Panc1 (cell line): ENCODE data around the gene KRTAP20-4. TPM values are rescaled to one million over a fixed set of nuclear protein-coding genes. Genes with fewer than 3 reads are reported as not detected.

ENCODE experiments used
- ATAC-seq: fragments of 200-7000 bp; cut with Tn5 transposase; 2 replicates; pipeline ENCODE4 v1.9.1; 2020; ENCODE audit warnings: mild to moderate bottlenecking, moderate library complexity
- BruUV-seq: library from RNA; stranded (reverse); fragments of 400-500 nt; replicated peaks from 2 replicates; lab custom pipeline; 2021; lab: Mats Ljungman, UMichigan
- CTCF ChIA-PET: fragments of 300-600 bp; sonication (Branson Sonifier 250); formaldehyde crosslinking; loops from one replicate; lab custom pipeline; 2022; ENCODE audit warnings: antibody characterized with exemption; lab: Charles Lee
- POLR2A ChIA-PET: fragments of 300-600 bp; sonication (Branson Sonifier 250); formaldehyde crosslinking; loops from one replicate; lab custom pipeline; 2022; ENCODE audit warnings: antibody characterized with exemption; lab: Charles Lee
- DNase-seq: peaks from one replicate; pipeline ENCODE4 v3.0.0-alpha.2; 2010; ENCODE audit warnings: low read depth, low spot score
- H3K27ac ChIP-seq: 2 replicates; pipeline ENCODE4 v1.5.1; 2011; ENCODE audit warnings: mild to moderate bottlenecking, low read length, inconsistent platforms
- H3K27me3 ChIP-seq: fragments of 200-500 bp; sonication (Bioruptor generic); 2 replicates; pipeline ENCODE4 v1.6.0; 2014; ENCODE audit warnings: low read length, inconsistent platforms; ENCODE audit not compliant: control insufficient read depth, insufficient read depth
- H3K36me3 ChIP-seq: fragments of 200-500 bp; sonication (Bioruptor generic); 2 replicates; pipeline ENCODE4 v1.5.1; 2014; ENCODE audit warnings: inconsistent platforms, mild to moderate bottlenecking, low read length, moderate library complexity; ENCODE audit not compliant: control insufficient read depth, insufficient read depth
- H3K4me1 ChIP-seq: 2 replicates; pipeline ENCODE4 v1.5.1; 2011; ENCODE audit warnings: inconsistent platforms, mild to moderate bottlenecking, low read length, moderate library complexity; ENCODE audit not compliant: control insufficient read depth, insufficient read depth
- H3K4me3 ChIP-seq, 2 experiments: 2 replicates each; pipeline ENCODE4 v1.5.1; 2011 to 2012; ENCODE audit warnings: low read depth in 2 of 2, low read length in 2 of 2, mild to moderate bottlenecking in 2 of 2, inconsistent platforms in 1 of 2, moderate library complexity in 1 of 2
- H3K9me3 ChIP-seq: fragments of 200-500 bp; sonication (Bioruptor generic); 2 replicates; pipeline ENCODE4 v1.5.1; 2014; ENCODE audit warnings: low read depth, mild to moderate bottlenecking, inconsistent platforms, low read length, moderate library complexity; ENCODE audit not compliant: control insufficient read depth, insufficient read depth
- POLR2AphosphoS5 ChIP-seq: IDR thresholded peaks from 2 replicates; pipeline ENCODE4 v1.6.1; 2012; ENCODE audit warnings: mild to moderate bottlenecking, low read depth, low read length, moderate library complexity
- SIN3A ChIP-seq: IDR thresholded peaks from 2 replicates; pipeline ENCODE4 v1.6.1; 2012; ENCODE audit warnings: low read depth, mild to moderate bottlenecking, low read length, moderate library complexity, borderline replicate concordance; ENCODE audit not compliant: insufficient read depth
- TCF7L2 ChIP-seq: IDR thresholded peaks from 2 replicates; pipeline ENCODE4 v1.6.1; 2011; ENCODE audit warnings: mild to moderate bottlenecking, low read depth, low read length, inconsistent platforms
- in situ Hi-C: cut with HindIII; loops from 2 replicates; pipeline ENCODE4 v1.10.0; 2016; ENCODE audit warnings: low sequenced_read_pairs, low pct_unique_long_range_greater_than_20kb
- intact Hi-C: fragments of 100-400 bp; cut with micrococcal nuclease; formaldehyde crosslinking; loops from one replicate; pipeline ENCODE4 v1.10.0; 2022; ENCODE audit not compliant: unreplicated experiment
- total RNA-seq: library from RNA; stranded (reverse); gene quantifications from one replicate; pipeline ENCODE4 v1.2.1, GENCODE V29; 2021; ENCODE audit not compliant: unreplicated experiment
- TF ChIP-seq, protein P1 (sequence below), 2 experiments: IDR thresholded peaks; 2 replicates each; pipeline ENCODE4 v1.6.1; 2011 to 2012; ENCODE audit warnings: low read depth in 2 of 2, control low read depth in 1 of 2, low read length in 1 of 2, mild to moderate bottlenecking in 1 of 2, moderate library complexity in 1 of 2; ENCODE audit not compliant: insufficient read depth in 1 of 2
- TF ChIP-seq, protein P2 (sequence below): fragments of 450-650 bp; IDR thresholded peaks from 2 replicates; pipeline ENCODE4 v1.5.1; 2017; ENCODE audit warnings: mild to moderate bottlenecking

KRTAP20-4 gene
- total RNA-seq, 1 experiment from 2014 or later, result not detected

DNA sequence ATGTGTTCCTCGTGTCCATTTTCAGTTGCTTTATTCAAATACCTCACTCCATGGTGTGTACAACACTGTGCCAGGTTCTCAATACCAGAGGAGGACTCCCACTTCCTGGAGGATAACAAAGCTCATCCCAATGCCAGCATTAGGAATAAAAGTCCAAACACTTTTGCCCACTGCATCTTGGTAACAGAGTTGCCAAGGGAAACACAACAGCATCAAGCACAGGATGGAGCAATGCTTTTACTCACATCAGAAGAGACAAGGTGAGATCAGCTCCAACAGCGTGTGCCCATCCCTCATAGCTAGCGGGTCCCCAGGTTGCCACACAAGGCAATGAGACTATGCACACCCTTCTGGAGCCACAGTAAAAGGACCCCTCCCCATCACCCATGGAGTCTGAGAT, 2.9 kb downstream of the KRTAP20-4 start:
- Histone ChIP-seq H3K9me3 (no peaks in the 10 kb centered on the region), H3K36me3 (no peaks in the 10 kb centered on the region), H3K4me3 (no peak overlapping the region), H3K27ac (no peak overlapping the region), H3K27me3 (no peaks in the 10 kb centered on the region), H3K4me1 (no peaks in the 10 kb centered on the region)
- TF ChIP-seq SIN3A (no peak), POLR2AphosphoS5 (no peak), TCF7L2 (no peak)
- TF ChIP-seq, protein P1, sequence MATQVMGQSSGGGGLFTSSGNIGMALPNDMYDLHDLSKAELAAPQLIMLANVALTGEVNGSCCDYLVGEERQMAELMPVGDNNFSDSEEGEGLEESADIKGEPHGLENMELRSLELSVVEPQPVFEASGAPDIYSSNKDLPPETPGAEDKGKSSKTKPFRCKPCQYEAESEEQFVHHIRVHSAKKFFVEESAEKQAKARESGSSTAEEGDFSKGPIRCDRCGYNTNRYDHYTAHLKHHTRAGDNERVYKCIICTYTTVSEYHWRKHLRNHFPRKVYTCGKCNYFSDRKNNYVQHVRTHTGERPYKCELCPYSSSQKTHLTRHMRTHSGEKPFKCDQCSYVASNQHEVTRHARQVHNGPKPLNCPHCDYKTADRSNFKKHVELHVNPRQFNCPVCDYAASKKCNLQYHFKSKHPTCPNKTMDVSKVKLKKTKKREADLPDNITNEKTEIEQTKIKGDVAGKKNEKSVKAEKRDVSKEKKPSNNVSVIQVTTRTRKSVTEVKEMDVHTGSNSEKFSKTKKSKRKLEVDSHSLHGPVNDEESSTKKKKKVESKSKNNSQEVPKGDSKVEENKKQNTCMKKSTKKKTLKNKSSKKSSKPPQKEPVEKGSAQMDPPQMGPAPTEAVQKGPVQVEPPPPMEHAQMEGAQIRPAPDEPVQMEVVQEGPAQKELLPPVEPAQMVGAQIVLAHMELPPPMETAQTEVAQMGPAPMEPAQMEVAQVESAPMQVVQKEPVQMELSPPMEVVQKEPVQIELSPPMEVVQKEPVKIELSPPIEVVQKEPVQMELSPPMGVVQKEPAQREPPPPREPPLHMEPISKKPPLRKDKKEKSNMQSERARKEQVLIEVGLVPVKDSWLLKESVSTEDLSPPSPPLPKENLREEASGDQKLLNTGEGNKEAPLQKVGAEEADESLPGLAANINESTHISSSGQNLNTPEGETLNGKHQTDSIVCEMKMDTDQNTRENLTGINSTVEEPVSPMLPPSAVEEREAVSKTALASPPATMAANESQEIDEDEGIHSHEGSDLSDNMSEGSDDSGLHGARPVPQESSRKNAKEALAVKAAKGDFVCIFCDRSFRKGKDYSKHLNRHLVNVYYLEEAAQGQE (IDR thresholded peaks at IDR 0.05; ENCODE audit: insufficient read depth in 1 of 2, low read depth in 2 of 2, low read length in 1 of 2), result no peak
- TF ChIP-seq, protein P2, sequence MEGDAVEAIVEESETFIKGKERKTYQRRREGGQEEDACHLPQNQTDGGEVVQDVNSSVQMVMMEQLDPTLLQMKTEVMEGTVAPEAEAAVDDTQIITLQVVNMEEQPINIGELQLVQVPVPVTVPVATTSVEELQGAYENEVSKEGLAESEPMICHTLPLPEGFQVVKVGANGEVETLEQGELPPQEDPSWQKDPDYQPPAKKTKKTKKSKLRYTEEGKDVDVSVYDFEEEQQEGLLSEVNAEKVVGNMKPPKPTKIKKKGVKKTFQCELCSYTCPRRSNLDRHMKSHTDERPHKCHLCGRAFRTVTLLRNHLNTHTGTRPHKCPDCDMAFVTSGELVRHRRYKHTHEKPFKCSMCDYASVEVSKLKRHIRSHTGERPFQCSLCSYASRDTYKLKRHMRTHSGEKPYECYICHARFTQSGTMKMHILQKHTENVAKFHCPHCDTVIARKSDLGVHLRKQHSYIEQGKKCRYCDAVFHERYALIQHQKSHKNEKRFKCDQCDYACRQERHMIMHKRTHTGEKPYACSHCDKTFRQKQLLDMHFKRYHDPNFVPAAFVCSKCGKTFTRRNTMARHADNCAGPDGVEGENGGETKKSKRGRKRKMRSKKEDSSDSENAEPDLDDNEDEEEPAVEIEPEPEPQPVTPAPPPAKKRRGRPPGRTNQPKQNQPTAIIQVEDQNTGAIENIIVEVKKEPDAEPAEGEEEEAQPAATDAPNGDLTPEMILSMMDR, result no peak
- no peak for ATAC-seq
- CTCF ChIA-PET, result no interaction called here
- BruUV-seq, result no TSS peak
- in situ Hi-C loops, result no loop called here
- DNase-seq, result no peak
- POLR2A ChIA-PET, result no interaction called here
- intact Hi-C loops, result no loop called here

DNA sequence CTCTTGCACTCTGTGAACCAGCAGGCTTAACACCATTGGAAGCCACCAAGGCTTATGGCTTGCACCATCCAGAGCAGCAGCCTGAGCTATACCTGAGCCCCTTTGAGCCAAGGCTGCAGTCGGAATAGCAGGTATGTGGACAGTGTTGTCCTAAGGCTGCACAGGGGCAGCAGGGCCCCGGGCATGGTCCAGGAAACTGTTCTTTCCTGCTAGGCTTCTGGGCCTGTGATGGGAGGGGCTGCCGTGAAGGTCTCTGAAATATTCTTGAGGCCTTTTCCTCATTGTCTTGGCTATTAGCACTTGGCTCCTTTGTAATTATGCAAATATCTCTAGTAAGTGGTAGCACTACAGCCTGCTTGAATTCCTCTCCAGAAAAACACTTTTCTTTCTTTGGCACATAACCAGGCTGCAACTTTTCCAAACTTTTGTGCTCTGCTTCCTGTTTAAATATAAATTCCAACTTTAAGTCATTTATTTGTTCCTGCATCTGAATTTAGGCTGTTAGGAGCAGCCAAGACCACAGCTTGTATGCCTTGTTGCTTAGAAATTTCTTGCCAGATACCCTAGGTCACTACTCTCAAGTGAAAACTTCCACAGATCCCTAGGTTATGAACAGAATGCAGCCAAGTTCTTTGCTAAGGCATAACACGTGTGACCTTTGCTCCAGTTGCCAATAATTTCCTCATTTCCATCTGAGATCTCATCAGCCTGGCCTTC, 5.2 kb downstream of the KRTAP20-4 start:
- ATAC-seq, result no peak

More for the DNA sequence above, 5.2 kb downstream of the KRTAP20-4 start:
- H3K9me3 ChIP-seq, result no peaks in the 10 kb centered on the region
- intact Hi-C loops (no loop called here), in situ Hi-C loops (no loop called here)
- DNase-seq, result no peak
- H3K27me3 ChIP-seq, result no peaks in the 10 kb centered on the region
- no TSS peak for BruUV-seq
- H3K4me3 ChIP-seq, result no peak overlapping the region
- H3K36me3 ChIP-seq, result no peaks in the 10 kb centered on the region
- no peak for TF ChIP-seq SIN3A
- TF ChIP-seq POLR2AphosphoS5, result no peak
- TF ChIP-seq, protein P2, result no peak
- no peak for TF ChIP-seq TCF7L2
- TF ChIP-seq, protein P1 (IDR thresholded peaks at IDR 0.05; ENCODE audit: insufficient read depth in 1 of 2, low read depth in 2 of 2, low read length in 1 of 2), result no peak
- POLR2A ChIA-PET, result no interaction called here
- H3K27ac ChIP-seq, result no peak overlapping the region
- no peaks in the 10 kb centered on the region for H3K4me1 ChIP-seq
- CTCF ChIA-PET, result no interaction called here
